Uterus (tissue), 2 donors: ENCODE measurements around the gene LIME1.

Source experiments
- CTCF ChIP-seq, 4 experiments: fragments of 200-600 bp in 2 of 4; fragments of 450-650 bp in 2 of 4; sonication (generic) in 2 of 4; IDR thresholded peaks; one replicate each; pipeline ENCODE4 v1.5.1; 2016 to 2019; ENCODE audit warnings: antibody characterized with exemption in 4 of 4, mild to moderate bottlenecking in 2 of 4, moderate library complexity in 1 of 4
- POLR2A ChIP-seq, 2 donors: fragments of 450-650 bp; IDR thresholded peaks; one replicate each; pipeline ENCODE4 v1.6.1; 2016; ENCODE audit warnings: antibody characterized with exemption in 2 of 2, mild to moderate bottlenecking in 1 of 2, moderate library complexity in 1 of 2

- TF ChIP-seq CTCF (IDR thresholded peaks at IDR 0.05) = no peak
- no peak for TF ChIP-seq POLR2A (IDR thresholded peaks at IDR 0.05)
These were observed 24.3 kb upstream of the LIME1 start for GRCh38 chr20:63712191-63712590.
